SW 1271 (cell line): ENCODE measurements around the gene LY6G5B.
A peak's percentile ranks its signal among the peaks of the same experiment; 100 is the strongest.
"Not testable (repeated sequence)": the region's sequence is repeated elsewhere in the genome, so short reads cannot be mapped to it uniquely, and the experiment has no call there.

Experiments used
- DNase-seq, 2 experiments: peaks; one replicate each; lab custom pipeline; 2025; lab: John Stamatoyannopoulos, UW

LY6G5B gene

GRCh38 chr6:31691078-31691463, 21.3 kb downstream of the LY6G5B start:
- no peak for DNase-seq

- DNase-seq: no peak
Observed at GRCh38 chr6:31691564-31692108, 21.9 kb downstream of the LY6G5B start.

- DNase-seq: no peak
Observed at GRCh38 chr6:31692353-31692752, 22.6 kb downstream of the LY6G5B start.

GRCh38 chr6:31692886-31693285, 23.1 kb downstream of the LY6G5B start:
- DNase-seq: no peak

- DNase-seq: no peak
Observed at GRCh38 chr6:31693535-31693934, 23.8 kb downstream of the LY6G5B start.

GRCh38 chr6:31697555-31697954, 27.8 kb downstream of the LY6G5B start:
- no peak for DNase-seq

- no peak for DNase-seq
Observed at GRCh38 chr6:31700740-31701401, 31.1 kb downstream of the LY6G5B start.

GRCh38 chr6:31701666-31702404, 32.1 kb downstream of the LY6G5B start:
- DNase-seq: no peak

- no peak for DNase-seq
Observed at GRCh38 chr6:31702405-31702818, 32.6 kb downstream of the LY6G5B start.

GRCh38 chr6:31702819-31703716, 33.3 kb downstream of the LY6G5B start, which contains the start of gene ABHD16A:
ABHD16A (minus strand) TSS chr6:31703324; CDS start chr6:31703281, 43 bp downstream.
- peak; percentile 92 to 97 for DNase-seq

- no peak for DNase-seq
Observed at GRCh38 chr6:31705931-31706330, 36.2 kb downstream of the LY6G5B start.

GRCh38 chr6:31706599-31706998, 36.8 kb downstream of the LY6G5B start, which contains the start of gene LY6G6F:
LY6G6F (plus strand) TSS chr6:31706866; CDS start chr6:31706907, 41 bp downstream.
- no peak for DNase-seq

- no peak for DNase-seq
Observed at GRCh38 chr6:31707701-31708100, 37.9 kb downstream of the LY6G5B start.

GRCh38 chr6:31708224-31708623, 38.4 kb downstream of the LY6G5B start:
- DNase-seq: no peak

- not testable (repeated sequence) for DNase-seq
Observed at GRCh38 chr6:31709157-31709556, 39.4 kb downstream of the LY6G5B start.

- DNase-seq: no peak
Observed at GRCh38 chr6:31710523-31711219, 40.9 kb downstream of the LY6G5B start.

- DNase-seq: no peak
Observed at GRCh38 chr6:31711233-31711632, 41.5 kb downstream of the LY6G5B start.

- DNase-seq: peak in 1 of 2 experiments; percentile 21
Observed at GRCh38 chr6:31712296-31712695, 42.5 kb downstream of the LY6G5B start.

- no peak for DNase-seq
Observed at GRCh38 chr6:31713465-31713864, 43.7 kb downstream of the LY6G5B start.

- no peak for DNase-seq
Observed at GRCh38 chr6:31713991-31714684, 44.4 kb downstream of the LY6G5B start.
